Measurements from ENCODE around the gene ZNF133.

GRCh38 chr20:18321316-18321715 lies 33.0 kb downstream of the ZNF133 start:
- TF ChIP-seq, protein P1, sequence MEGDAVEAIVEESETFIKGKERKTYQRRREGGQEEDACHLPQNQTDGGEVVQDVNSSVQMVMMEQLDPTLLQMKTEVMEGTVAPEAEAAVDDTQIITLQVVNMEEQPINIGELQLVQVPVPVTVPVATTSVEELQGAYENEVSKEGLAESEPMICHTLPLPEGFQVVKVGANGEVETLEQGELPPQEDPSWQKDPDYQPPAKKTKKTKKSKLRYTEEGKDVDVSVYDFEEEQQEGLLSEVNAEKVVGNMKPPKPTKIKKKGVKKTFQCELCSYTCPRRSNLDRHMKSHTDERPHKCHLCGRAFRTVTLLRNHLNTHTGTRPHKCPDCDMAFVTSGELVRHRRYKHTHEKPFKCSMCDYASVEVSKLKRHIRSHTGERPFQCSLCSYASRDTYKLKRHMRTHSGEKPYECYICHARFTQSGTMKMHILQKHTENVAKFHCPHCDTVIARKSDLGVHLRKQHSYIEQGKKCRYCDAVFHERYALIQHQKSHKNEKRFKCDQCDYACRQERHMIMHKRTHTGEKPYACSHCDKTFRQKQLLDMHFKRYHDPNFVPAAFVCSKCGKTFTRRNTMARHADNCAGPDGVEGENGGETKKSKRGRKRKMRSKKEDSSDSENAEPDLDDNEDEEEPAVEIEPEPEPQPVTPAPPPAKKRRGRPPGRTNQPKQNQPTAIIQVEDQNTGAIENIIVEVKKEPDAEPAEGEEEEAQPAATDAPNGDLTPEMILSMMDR (IDR thresholded peaks at IDR 0.05; ENCODE audit: insufficient read depth, low read length, poor library complexity, severe bottlenecking), result no peak
- TF ChIP-seq EZH2phosphoT487 (conservative IDR thresholded peaks at IDR 0.05; ENCODE audit: low read length), result no peak
